C4-2B (cell line): ENCODE measurements around the gene GHR.

Source experiments
- H3K27ac ChIP-seq: fragments of 450-650 bp; 2 replicates; pipeline ENCODE4 v1.5.1; 2017
- ZFX ChIP-seq: fragments of 450-650 bp; IDR thresholded peaks from 2 replicates; pipeline ENCODE4 v1.6.1; 2017
- TF ChIP-seq, protein P1 (sequence below): fragments of 450-650 bp; conservative IDR thresholded peaks from 2 replicates; pipeline ENCODE4 v1.5.1; 2017; ENCODE audit warnings: mild to moderate bottlenecking

The GHR gene

GRCh38 chr5:42753099-42753498 is 329.9 kb downstream of the GHR start:
- TF ChIP-seq, protein P1, sequence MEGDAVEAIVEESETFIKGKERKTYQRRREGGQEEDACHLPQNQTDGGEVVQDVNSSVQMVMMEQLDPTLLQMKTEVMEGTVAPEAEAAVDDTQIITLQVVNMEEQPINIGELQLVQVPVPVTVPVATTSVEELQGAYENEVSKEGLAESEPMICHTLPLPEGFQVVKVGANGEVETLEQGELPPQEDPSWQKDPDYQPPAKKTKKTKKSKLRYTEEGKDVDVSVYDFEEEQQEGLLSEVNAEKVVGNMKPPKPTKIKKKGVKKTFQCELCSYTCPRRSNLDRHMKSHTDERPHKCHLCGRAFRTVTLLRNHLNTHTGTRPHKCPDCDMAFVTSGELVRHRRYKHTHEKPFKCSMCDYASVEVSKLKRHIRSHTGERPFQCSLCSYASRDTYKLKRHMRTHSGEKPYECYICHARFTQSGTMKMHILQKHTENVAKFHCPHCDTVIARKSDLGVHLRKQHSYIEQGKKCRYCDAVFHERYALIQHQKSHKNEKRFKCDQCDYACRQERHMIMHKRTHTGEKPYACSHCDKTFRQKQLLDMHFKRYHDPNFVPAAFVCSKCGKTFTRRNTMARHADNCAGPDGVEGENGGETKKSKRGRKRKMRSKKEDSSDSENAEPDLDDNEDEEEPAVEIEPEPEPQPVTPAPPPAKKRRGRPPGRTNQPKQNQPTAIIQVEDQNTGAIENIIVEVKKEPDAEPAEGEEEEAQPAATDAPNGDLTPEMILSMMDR = no peak
- TF ChIP-seq ZFX = no peak
- no peak overlapping the region for H3K27ac ChIP-seq

DNA sequence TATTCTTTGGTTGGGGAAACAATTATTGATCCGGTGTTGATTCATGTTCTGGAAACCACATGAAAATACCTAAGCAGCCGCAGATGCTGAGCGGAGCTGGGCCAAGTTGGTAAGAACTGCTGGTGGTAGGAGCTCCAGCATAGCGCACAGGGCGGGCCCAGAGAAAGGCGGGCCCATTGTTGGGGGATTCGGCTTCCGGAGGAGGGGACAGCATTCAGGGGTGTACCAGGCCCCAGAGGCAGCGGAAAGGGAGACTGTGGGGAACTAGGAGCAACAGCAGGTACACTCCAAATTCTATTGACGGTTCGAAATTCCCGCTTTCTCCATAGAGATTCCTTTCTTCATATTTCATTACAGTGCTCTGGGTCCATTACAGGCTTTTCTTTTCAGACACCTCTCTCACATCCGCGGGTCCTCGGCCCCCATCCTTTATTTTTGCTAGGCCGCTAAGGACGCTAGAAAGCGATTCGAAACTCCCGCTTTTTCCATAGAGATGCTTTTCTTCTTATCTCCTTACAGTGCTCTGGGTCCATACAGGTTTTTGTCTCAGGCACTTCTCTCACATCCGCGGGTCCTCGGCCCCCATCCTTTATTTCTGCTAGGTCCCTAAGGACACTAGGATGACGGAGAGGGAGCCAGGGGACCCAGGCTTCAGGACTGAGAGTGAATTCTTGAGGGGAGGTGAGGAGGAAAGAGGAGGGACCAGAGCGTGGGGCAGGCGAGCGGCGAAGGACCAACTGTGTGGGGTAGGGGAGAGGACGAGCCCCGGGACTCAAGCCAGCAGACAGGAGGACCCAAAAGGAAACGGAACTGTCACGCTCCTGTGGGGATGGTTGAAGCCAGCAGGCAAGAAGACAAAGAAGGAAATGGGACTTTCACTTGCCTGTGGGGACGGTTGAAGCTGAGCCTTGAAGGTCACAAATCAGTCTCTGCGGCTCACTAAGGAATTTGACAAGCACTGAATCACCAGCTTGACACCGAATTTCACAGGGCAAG is 333.7 kb downstream of the GHR start, which contains the start of gene CCDC152:
Gene CCDC152 (plus strand): TSS at position 213 of the 996 bp plus-strand sequence. CDS start 2,304 bp downstream, outside the sequence.
- H3K27ac ChIP-seq = no peak within 1 kb of the TSS
- TF ChIP-seq, protein P1 = no peak
- TF ChIP-seq ZFX = no peak

- TF ChIP-seq, protein P1 = no peak
- TF ChIP-seq ZFX = no peak
- no peak overlapping the region for H3K27ac ChIP-seq
These were observed 336.2 kb downstream of the GHR start for GRCh38 chr5:42759456-42759855.

DNA sequence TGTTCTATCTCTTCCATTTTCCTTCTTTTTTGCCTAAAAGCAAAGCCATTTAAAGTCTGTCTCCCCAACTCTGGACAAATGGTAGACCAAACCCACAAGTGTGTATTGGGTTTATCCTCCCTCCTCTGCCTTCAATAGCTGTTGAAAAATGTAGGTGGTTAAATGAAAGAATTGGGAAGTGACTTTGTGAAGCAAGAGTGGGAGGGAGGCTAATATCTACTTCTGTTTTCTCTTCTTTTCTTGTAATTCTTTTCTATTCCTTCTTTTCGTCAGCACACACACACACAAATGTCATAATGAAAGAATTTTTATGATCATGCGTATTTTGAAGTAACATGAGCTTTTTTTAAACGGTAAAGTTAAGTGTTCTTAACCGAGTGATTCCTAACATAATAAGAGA is 337.2 kb downstream of the GHR start:
- TF ChIP-seq, protein P1 = no peak
- TF ChIP-seq ZFX = no peak
- no peak overlapping the region for H3K27ac ChIP-seq

- TF ChIP-seq, protein P1 = no peak
- TF ChIP-seq ZFX = no peak
- no peak overlapping the region for H3K27ac ChIP-seq
These were observed 338.6 kb downstream of the GHR start for GRCh38 chr5:42761791-42762190.

DNA sequence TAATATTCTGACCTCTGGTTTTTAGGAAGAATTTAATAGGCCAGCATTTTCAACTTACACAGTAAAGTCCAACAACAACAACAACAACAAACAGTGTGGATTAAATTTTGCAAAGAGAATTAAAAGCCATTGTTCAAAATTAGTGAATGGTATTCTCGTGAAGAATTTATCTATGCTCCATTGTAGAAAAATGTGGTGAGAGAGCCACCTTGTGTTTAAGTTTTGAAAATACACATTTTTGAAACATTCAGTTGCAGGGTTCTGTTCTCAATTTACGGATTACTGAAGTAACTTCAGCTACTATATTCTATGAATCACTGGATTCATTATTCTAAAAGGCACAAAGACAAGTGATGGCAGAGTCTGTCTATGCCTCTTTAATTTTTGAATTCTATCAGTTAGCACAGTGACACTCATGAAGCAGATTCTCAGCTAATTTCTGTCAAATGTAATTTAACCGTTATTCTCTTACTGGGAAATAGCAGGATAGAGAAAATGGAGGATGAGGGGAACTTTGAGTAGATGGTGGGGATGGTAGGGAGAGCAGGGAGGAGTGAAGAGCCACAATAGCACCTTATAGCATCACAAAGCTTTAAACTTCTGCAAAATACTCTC is 344.4 kb downstream of the GHR start:
- no peak overlapping the region for H3K27ac ChIP-seq
- TF ChIP-seq, protein P1 = peak; percentile 76
- TF ChIP-seq ZFX = no peak

GRCh38 chr5:42768106-42768504 is 344.9 kb downstream of the GHR start:
- H3K27ac ChIP-seq = no peak overlapping the region
- TF ChIP-seq, protein P1 = no peak
- no peak for TF ChIP-seq ZFX
